GM19099 (cell line): ENCODE results near the gene RFFL.

Experiments used
- POLR2A ChIP-seq: IDR thresholded peaks from 3 replicates; pipeline ENCODE4 v1.6.1; 2011; ENCODE audit warnings: low read depth; ENCODE audit not compliant: insufficient read length; ENCODE audit errors: extremely low read depth

RFFL gene

DNA sequence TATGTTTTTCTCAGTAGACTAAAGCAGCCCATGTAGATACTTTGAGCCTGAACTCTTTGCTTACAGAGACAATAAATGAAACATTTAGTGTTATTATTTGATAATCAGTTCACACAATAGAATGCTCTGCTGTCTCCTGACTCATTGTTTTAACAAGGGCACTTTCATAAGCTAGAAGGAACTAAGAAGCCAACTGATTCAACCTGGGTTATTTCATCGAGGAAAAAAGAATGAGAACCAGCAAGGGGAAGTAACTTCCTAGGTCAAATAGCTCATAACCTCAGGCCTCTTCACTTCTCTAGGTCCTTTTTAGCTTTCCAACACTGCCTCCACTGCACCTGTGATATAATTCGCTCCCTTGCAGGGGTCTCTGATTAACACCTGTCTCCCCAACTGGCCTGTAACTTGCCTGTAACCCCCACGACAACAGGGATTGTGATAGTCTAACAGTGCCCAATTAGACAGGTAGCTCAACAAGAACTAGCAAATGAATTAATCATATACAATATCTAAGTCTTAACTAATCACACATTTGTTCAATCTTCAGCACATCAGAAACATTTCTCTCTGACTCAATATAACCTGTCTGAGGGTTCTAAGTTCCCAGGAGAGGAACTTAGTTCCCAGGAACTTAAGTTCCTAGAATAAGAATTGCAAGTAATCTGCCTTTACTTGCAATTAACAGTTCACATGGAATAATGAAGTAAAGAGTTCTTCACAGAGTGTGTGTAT, 34.8 kb downstream of the RFFL start:
- TF ChIP-seq POLR2A: no peak

DNA sequence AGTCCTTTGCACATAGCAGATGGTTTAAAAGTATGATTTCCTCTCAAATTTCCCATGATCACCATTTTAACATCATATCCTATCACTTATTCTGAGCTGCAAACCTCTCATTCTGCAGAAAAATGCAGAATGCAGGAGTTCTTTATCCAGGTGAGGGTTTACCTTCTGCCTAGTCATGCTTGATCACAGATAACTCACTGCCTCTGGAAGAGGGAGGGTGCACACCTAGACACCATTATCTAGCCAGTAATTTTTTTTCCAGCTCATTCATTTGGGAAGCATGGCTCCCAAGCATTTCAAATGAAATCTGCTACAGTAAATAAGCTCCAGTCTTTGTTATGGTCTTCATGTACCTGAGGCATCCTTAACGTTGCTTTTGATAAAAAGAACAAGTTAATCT, 38.0 kb downstream of the RFFL start:
- no peak for TF ChIP-seq POLR2A

DNA sequence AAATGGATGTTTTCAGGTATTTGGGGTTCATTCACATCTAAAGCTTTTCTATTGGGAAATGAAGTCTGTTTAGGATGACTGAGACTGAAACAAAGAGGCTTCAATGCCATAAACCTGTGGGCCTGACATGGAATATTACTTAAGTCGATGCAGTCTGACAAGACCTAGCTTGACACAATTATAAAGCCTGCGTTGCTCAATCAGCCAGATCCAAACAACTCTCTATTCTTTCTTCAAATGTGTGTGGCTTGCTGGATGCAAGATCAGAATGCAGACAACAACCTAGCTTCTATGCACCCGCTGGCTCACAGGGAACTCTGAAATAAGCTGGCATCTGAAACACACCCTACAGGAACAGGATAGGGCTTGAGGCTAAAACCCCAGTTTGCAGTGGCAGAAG, 40.0 kb downstream of the RFFL start:
- no peak for TF ChIP-seq POLR2A

DNA sequence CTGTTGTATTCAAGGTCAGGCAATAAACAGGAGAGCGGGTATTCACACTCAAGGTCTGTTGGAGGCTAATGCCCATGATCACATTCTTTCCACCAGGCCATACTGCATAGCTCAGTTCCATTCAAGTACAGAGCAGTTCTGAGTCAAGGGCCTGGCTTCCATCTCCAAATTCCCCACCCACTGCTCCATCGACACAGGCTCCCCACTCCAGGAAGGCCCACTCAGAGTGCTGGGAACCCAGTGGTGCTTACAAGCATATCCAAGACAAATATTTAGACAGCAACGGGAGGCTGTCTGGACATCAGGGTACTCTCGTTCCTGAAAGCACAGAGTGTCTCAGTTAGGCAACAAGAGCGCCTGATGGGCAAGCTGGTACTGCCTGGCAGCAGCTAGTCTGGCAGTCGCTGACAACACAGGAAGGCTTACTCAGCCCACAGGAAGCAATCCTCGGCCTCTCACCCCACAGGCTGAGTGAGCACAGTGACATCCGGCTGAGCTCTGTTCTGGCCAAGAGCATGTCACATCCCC, 40.9 kb downstream of the RFFL start:
- TF ChIP-seq POLR2A: no peak

DNA sequence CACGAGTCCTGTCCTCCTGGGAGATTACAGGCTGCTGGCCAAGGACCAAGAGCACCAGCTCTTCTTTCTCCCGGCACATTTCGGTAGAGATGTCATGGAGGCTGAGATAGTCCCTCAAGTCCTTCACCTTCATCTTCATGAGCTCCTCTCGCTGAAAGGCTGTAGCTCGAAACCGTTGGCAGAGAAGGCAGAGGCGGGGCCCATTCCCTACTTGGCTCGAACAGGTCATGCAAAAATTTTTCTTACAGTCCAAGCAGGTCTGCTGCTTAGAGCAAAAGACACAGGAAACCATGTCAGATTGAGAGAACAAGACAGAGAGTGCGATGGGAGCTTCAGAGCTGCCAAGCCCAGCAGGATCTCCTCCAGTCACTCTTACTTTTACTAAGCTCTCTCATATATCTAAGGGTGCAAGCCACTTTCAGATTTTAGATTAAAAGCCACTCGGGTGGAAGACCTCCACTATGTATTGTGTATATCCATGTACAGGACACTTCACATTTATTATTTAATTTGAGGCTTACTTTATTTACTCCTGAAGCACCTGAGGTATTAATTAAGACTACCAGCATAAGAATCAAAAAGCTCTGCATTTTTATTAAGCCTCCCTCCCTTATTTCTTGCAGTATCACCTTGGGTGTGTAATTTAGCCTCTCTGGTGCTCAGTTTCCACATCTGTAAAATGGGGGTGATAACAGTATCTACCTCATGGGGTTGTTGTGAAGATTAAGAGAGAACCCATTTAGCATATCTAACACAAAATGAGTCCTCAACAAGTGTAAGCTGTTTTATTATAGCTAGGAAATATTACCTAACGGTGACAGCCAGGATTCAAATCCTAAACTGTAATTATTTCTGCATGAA, 41.8 kb downstream of the RFFL start:
- TF ChIP-seq POLR2A: no peak

DNA sequence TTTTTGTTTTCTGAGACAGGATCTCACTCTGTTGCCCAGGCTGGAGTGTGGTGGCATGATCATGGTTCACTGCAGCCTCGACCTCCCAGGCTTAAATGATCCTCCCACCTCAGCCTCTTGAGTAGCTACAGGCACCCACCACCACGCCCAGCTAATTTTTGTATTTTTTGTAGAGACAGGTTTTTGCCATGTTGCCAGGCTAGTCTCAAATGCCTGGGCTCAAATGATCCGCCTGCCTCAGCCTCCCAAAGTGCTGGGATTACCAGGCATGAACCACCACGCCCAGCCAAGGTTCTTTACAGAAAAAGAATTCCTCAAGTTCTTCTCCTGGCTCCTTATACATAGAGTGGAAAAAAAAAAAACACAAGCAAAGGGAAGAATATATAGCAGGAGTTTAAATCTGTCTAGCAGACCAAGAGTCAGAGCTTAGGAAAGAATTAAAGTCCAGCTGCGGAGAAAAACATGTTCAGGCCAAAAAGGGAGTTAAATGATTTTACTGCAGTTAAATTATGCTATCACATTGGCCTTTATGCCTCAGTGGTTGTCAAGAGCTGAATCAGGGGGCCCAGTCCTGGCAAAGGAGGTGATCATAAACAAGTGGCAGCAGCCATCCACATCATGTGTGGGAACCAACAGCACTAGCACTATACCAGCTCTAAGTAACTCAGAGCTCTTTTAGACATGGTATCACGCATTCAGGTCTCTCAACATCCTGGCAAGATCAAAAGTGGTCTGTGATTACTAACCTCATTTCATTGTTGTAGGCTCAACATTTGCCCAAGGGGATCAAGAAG, 43.9 kb downstream of the RFFL start:
- no peak for TF ChIP-seq POLR2A

DNA sequence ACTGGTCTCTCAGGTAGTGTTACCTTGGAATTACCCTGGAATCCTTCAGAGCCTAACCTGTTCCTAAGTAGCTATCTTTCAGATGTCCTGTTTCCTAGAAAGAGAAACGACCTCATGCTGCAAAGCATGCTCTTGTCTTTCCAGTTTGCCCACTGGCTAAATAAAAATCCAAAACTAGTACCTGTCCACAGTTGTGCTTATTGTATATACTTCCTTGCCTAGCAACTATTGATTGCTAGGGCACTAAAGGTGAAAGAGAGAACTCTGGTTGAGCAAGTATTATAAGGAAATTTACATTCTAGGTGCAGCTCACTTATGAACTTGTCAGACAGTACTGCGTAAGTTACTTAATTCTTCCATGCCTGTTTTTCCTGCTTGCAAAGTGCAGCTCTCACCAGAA, 44.7 kb downstream of the RFFL start:
- TF ChIP-seq POLR2A: no peak

DNA sequence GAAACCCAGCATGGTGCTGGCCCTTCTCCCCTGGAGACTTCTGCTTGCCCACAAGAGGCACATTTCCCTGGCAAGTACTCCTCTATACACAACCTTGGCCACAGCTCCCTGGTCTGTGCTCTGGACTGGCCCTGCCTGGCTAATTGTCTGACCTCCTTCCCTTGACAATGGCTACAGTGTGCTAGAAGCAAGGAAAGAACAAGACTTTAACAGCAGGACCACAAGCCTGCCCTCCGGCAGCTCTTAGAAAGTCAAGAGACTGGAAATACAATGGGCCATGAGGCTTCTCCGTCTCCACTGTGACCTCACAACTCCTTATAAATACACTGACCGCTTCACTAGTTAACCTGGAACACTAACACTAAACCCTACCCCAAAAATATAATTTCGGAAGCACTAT, 46.5 kb downstream of the RFFL start:
- TF ChIP-seq POLR2A: no peak

DNA sequence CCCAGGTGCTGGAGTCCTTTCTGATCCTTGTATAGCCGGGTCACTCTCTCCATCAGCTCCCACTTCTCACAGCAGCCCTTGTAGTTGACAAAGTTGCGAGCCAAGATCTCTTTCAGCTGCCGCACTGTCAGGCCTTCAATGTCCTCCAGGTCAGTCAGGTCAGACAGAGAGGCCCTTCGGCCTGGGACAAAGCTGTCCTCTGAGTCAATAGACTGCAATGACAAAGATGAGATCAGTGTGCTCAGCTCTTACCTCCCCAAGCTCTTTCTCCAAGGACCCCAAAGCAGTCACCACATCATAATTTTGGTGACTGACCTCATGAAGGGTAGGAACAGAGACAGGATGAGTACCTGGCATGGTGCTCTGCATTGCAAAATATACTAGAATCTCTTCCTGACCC, 47.1 kb downstream of the RFFL start:
- no peak for TF ChIP-seq POLR2A

DNA sequence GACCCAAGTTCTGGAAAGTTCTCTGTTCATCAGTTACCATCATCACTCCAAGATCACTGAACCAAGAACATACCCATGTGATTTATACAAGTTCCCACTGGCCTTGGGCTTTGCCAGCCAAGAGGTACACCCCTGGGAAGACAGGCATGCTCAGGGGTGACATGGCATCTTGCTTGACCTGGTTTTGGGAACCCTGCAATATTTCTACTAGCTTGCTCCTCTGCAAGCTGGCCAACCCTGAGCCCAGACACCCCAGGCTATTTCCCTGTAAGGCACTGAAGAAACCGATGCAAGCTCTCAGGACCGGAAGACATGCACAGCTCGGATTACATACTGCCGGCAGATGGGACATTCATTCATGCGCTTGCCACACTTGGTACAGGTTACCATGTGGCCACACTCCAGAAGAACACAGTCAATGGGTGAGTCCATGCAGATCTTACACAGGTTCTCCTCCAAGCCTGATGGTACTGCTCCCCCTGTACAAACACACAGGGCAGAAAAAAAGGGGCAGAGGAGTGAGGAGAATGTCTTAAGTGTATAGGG, 51.8 kb downstream of the RFFL start:
- TF ChIP-seq POLR2A: no peak

DNA sequence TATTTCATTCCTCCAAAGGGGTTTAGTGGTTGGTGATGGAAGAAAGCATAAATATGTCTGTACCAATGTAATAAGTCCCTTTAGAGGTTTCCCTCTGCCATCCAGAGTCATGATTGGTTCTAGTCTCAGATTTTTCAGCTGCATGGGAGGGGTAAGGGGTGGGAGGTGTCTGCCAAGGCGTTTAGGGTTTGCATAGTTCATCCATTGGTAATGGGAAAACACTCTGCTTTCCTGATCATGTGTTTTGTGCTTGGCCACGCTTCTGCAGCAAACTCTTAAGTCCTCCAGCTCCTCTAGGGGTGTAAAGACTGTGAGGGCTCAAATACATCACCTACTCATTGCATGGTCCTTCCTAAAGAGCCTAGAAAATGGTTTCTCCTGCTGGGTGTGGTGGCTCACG, 53.4 kb downstream of the RFFL start:
- TF ChIP-seq POLR2A: no peak

DNA sequence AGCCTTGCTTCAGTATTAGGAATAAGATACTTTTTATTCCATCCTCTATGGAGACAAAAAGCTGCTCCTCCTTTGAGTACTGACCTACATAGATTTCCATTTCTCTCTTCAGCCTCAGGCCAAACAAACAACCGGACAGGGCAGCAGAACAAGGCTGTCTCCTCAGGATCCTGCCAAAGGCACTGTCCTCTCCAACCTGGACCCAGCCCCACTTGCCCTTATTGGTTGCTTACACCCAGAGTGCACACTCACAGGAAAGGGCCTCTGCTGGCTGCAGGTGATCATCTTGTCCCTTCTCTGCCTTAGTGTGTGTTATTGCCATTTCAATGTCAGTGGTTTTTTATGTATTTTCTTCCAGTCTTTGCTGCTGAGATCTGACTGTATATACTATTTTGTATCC, 56.5 kb downstream of the RFFL start:
- TF ChIP-seq POLR2A: no peak

DNA sequence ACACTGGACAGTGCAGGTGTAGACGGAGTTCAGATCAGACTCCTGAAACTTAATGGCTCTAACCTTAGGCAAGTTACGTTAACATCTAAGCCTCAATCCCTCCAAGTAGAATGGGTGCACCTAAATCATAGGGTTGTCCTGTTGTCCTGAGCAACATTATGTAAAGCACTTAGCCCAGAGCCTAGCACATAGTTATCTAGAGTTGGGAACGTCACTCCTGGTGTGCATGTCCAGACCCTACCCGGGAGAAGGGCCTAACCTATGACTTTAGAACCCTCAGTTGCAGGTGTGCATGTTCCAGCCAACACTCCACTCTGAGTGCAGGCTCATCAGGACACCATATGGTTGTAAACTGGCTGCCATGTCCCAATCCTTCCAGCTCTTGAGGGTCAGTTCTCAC, 57.2 kb downstream of the RFFL start:
- TF ChIP-seq POLR2A: no peak

DNA sequence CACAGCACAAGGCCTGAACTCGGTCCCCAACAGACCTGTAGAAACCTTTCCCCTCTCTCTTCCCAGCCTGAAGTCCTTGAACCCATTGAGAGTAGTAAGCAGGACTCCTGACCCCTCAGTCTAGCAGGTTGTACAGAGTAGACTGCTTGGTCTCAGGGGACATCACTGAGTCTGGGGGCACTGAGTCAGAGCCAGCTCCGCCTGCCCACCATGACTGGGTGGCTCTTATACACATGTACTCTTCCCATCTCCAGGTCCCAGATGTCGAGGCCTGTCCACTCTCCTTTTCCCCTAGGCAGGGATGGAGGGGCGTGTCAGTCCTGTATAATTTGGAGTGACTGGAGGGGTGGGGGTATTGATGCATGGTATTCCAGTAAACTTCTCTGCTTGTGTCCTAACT, 59.7 kb downstream of the RFFL start:
- no peak for TF ChIP-seq POLR2A
